Heart left ventricle (tissue), 16 donors: ENCODE measurements around the gene CMAS. TPM values are rescaled to one million over a fixed set of nuclear protein-coding genes. Genes with fewer than 3 reads are reported as not detected.

Source experiments
- ATAC-seq, 4 donors: fragments of 200-7000 bp; cut with Tn5 transposase; one replicate each; pipeline ENCODE4 v1.9.1; 2020 to 2022; ENCODE audit warnings: moderate library complexity in 4 of 4, mild to moderate bottlenecking in 3 of 4, moderate number of reproducible peaks in 1 of 4
- DNase-seq, 5 donors: peaks; one replicate each; pipeline ENCODE4 v3.0.0-alpha.2; 2020
- H3K27ac ChIP-seq, 12 donors: fragments of 200-600 bp; sonication (generic) in 4 of 12; one replicate each; pipeline versions ENCODE4 v1.5.0 to v1.8.0; 2016 to 2022; ENCODE audit warnings: mild to moderate bottlenecking in 2 of 12
- H3K27me3 ChIP-seq, 9 donors: fragments of 200-600 bp; sonication (generic) in 2 of 9; one replicate each; pipeline versions ENCODE4 v1.5.1 to v1.8.0; 2016 to 2022; ENCODE audit warnings: mild to moderate bottlenecking in 3 of 9
- H3K36me3 ChIP-seq, 9 donors: fragments of 200-600 bp; sonication (generic) in 2 of 9; one replicate each; pipeline versions ENCODE4 v1.5.0 to v1.8.0; 2018 to 2022; ENCODE audit warnings: mild to moderate bottlenecking in 2 of 9
- H3K4me1 ChIP-seq, 12 donors: fragments of 200-600 bp; sonication (generic) in 4 of 12; one replicate each; pipeline versions ENCODE4 v1.5.0 to v1.8.0; 2016 to 2022; ENCODE audit warnings: mild to moderate bottlenecking in 3 of 12
- H3K4me3 ChIP-seq, 12 donors: fragments of 200-600 bp; sonication (generic) in 4 of 12; one replicate each; pipeline versions ENCODE4 v1.5.0 to v1.8.0; 2017 to 2022; ENCODE audit warnings: mild to moderate bottlenecking in 9 of 12, moderate library complexity in 4 of 12
- H3K9me3 ChIP-seq, 12 donors: fragments of 200-600 bp; sonication (generic) in 4 of 12; one replicate each; pipeline versions ENCODE4 v1.5.0 to v1.8.0; 2016 to 2022; ENCODE audit warnings: mild to moderate bottlenecking in 1 of 12
- CTCF ChIP-seq, 12 donors: fragments of 200-600 bp; sonication (generic) in 4 of 12; IDR thresholded peaks; one replicate each; pipeline versions ENCODE4 v1.5.0 to v1.8.0; 2018 to 2022; ENCODE audit warnings: antibody characterized with exemption in 12 of 12, mild to moderate bottlenecking in 5 of 12
- POLR2A ChIP-seq, 2 donors: fragments of 450-650 bp; IDR thresholded peaks; one replicate each; pipeline ENCODE4 v1.6.1; 2017; ENCODE audit warnings: antibody characterized with exemption in 2 of 2, mild to moderate bottlenecking in 2 of 2, moderate library complexity in 2 of 2
- WGBS, 4 donors: extraction: QIAGEN DNeasy Blood & Tissue Kit in 2 of 4; methylation state at CpG; one replicate each; pipeline versions ENCODE4 v1.1.5 to v1.1.7; 2013 to 2018; 5-methylcytosine and 5-hydroxymethylcytosine counted together
- intact Hi-C, 10 donors: fragments of 100-400 bp; cut with DNase I; formaldehyde crosslinking; loops; one replicate each; pipeline versions ENCODE4 v1.11.1 to v1.14.2; 2022
- polyA plus RNA-seq, 2 donors: library from polyadenylated mRNA; stranded (reverse); fragments of 200-250 nt; gene quantifications; one replicate each; pipeline ENCODE4 v1.2.3, GENCODE V29; 2013
- total RNA-seq, 9 donors: library from RNA; depleted of rRNA in 2 of 9; stranded (reverse); fragments of >200 nt in 2 of 9; fragmentation: NEBNext Ultra II Directional in 3 of 9; extraction: Animal tissue kit (Norgen Biotek cat#: 25700) in 3 of 9; gene quantifications; one replicate each; pipeline versions ENCODE4 v1.1.0 to v1.2.4, GENCODE V29; 2016 to 2023
- donor health status: ischemic (EF 13 %, LVEDD 7.1; RV severe dilation, severe dysfunction).
- donor health status: healthy with polysubstance abuse.
- donor health status: DM: no; HTN: yes; CAD: no.
- donor health status: DM: no; HTN: no; CAD: no.
- donor health status: ischemic (EF 25% LVEDD 6.9; RV normal size, moderate dysfunction).
- donor health status: ischemic (EF 25% LVEDD 5.7; RV mildly dilated, moderate dysfunction).
- donor health status: healthy.
- donor health status: DM: yes; HTN: yes; CAD: no.
- donor health status: ischemic (EF 35%, LVEDD 5.7; RV mildly dilated, moderate dysfunction).
- donor health status: nonischemic (EF 11% LVEDD 7.7; RV severe dilation, severe dysfunction).
- donor health status: DM: yes; HTN: yes; CAD: no.
- donor health status: PGD.
- donor health status: ischemic (EF 29% LVEDD 5.4; RV normal size, mild dysfunction).
- donor health status: nonischemic (EF 23%, LVEDD 6.1; RV moderate dilation, normal function).

Gene CMAS
- total and polyA plus RNA-seq, 11 donors, result 21.5 to 55.8 (median 34.6) TPM

GRCh38 chr12:22103418-22103817, 57.4 kb downstream of the CMAS start:
- Histone ChIP-seq H3K36me3 (no peaks in the 10 kb centered on the region), H3K27me3 (no peaks in the 10 kb centered on the region), H3K27ac (no peak overlapping the region), H3K4me1 (peaks cover 0 to 13% (median 0%) of the 10 kb centered on the region in 12 donors), H3K4me3 (no peak overlapping the region), H3K9me3 (peaks cover 0 to 5% (median 0%) of the 10 kb centered on the region in 12 donors)
- intact Hi-C loops, result loop anchor here in 6 of 10 donors (5.0 kb wide), 2 partner anchors 234 to 339 kb away; no protein-coding TSS in a partner anchor
- no peak for DNase-seq
- ATAC-seq, result no peak
- no peak for TF ChIP-seq CTCF (IDR thresholded peaks at IDR 0.05)
- TF ChIP-seq POLR2A (IDR thresholded peaks at IDR 0.05), result no peak
- WGBS, 4 donors, result 88 to 95% (median 92%) methylated on average over 2 of the region's 2 CpGs

GRCh38 chr12:22105542-22105941, 59.5 kb downstream of the CMAS start:
- TF ChIP-seq POLR2A (IDR thresholded peaks at IDR 0.05), result no peak
- TF ChIP-seq CTCF (IDR thresholded peaks at IDR 0.05), result no peak
- Histone ChIP-seq H3K9me3 (peaks cover 0 to 5% (median 0%) of the 10 kb centered on the region in 12 donors), H3K4me3 (no peak overlapping the region), H3K27me3 (no peaks in the 10 kb centered on the region), H3K27ac (no peak overlapping the region), H3K36me3 (no peaks in the 10 kb centered on the region), H3K4me1 (peaks cover 0 to 13% (median 0%) of the 10 kb centered on the region in 12 donors)
- intact Hi-C loops, result loop anchor here in 1 of 10 donors (5.0 kb wide), 1 partner anchor 352 kb away; no protein-coding TSS in a partner anchor
- DNase-seq, result no peak
- no peak for ATAC-seq

DNA sequence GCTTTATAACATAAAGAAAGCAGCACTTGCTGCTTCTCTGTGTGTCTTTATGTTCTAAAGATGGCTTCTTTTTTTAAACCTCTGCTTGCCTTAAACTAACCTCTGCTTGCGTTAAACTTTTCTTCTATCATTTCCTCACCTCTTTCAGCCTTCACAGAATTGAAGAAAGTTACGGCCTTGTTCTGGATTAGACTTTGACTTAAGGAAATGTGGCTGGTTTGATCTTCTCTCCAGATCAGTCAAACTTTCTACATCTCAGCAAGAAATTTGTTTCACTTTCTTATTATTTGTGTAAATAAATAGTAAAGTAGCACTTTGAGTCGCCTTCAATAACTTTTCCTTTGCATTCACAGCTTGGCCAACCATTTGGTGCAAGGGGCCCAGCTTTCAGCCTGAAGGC, 64.2 kb downstream of the CMAS start:
- H3K4me3 ChIP-seq, result no peak overlapping the region
- H3K36me3 ChIP-seq, result no peaks in the 10 kb centered on the region
- WGBS, 4 donors, result 62 to 80% (median 79%) methylated on average over 3 of the region's 3 CpGs
- intact Hi-C loops, result no loop called here
- no peak for ATAC-seq
- H3K27me3 ChIP-seq, result no peaks in the 10 kb centered on the region
- H3K27ac ChIP-seq, result no peak overlapping the region
- TF ChIP-seq POLR2A (IDR thresholded peaks at IDR 0.05) (no peak), CTCF (IDR thresholded peaks at IDR 0.05) (no peak)
- DNase-seq, result no peak
- no peaks in the 10 kb centered on the region for H3K4me1 ChIP-seq
- H3K9me3 ChIP-seq, result peaks cover 0 to 5% (median 0%) of the 10 kb centered on the region in 12 donors

Other genes starting within 250 kb of the CMAS start
- 100 to 1,000 TPM in 1 of 9 donors, 10 to 100 TPM in 8; 60.1 to 103 (median 80.0) TPM for gene ABCC9, start 104.8 kb upstream of the CMAS start, total RNA-seq
- gene ABCC9, start 104.8 kb upstream of the CMAS start, polyA plus RNA-seq, result 10 to 100 TPM; 14.1 to 16.9 TPM